HG02642 (cell line): Measurements from ENCODE around the gene QSOX1.
A peak's percentile ranks its signal among the peaks of the same experiment; 100 is the strongest.

Experiments used
- ATAC-seq: cut with Tn5 transposase; IDR thresholded peaks from one replicate; pipeline ENCODE4 v1.9.1; 2021; ENCODE audit warnings: mild to moderate bottlenecking; ENCODE audit not compliant: unreplicated experiment, poor library complexity

QSOX1 gene

DNA sequence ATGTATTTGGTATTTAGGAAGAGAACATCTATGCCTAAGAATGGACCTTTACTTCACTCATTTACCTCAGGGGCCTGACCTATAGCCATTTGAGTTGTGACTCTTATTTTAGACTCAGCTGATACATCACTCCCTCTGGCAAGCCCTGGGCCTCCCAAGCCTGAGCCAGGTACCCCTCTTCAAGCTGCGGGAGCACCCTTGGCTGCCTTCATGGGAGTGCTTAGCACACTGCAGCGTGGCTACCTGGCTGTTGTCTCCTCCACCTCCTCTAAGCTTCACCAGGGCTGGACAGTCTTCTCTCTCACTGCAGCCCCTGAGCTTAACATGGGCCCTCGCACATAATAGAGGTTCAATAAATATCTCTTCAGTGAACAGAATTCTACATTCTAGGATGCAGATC, 51.9 kb downstream of the QSOX1 start:
- ATAC-seq: no peak

- ATAC-seq: no peak
These were observed 53.6 kb downstream of the QSOX1 start for GRCh38 chr1:180208264-180208663.

GRCh38 chr1:180210008-180210620, 55.4 kb downstream of the QSOX1 start:
- ATAC-seq: no peak

GRCh38 chr1:180211156-180211859, 56.6 kb downstream of the QSOX1 start:
- no peak for ATAC-seq

DNA sequence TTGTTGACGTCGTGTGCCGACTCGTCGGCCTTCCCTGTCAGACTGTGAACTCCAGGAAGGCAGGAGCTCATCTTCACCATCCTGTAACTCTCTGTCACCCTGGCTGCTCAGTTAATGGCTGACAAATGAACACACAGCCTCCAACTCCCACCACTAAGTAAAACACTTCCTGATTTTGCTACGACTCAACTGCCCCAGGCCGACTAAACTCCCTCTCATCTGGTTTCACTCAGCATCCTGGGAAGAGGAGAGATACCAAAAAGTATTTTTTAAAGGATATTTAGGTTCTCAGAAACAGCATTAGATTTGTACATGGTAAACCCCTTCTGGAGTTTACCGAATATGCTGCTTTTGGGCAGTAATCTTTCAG, 57.2 kb downstream of the QSOX1 start:
- ATAC-seq: no peak

DNA sequence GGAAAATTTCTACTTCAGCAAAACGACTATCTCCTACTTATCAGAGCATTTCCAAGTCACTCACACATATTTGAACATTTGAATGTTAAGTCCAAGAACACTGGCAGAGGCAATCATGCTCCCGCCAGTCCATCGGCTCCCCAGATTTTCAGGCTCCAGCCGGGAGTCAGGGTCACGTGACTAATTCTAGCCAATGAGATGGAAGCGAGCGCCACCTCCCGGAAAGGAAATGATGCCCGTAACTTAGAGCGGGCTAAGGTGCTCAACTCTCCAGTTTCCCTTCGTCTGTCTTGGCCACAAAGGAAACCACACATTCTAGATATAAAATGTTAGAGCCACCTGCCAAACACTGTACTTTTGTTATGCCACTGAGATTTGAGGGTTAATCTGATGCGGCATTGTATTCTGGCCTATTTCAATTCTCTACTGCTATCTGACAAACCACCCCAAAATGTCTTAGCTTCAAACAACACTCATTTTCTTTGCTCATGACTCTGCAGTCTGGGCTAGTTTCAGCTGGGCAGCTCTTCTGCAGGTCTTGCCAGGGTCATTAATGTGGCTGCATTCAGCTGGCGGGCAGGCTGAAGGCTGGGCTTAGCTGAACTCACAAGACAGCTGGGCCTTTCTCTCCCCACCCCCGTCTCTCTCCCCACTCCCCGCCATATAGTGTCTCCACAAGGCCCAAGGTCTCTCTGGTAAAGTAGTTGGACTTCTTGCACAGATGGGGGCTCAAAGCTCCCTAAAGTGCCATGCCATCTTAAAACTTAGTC, 58.9 kb downstream of the QSOX1 start:
- peak; percentile 45 for ATAC-seq

- no peak for ATAC-seq
These were observed 61.4 kb downstream of the QSOX1 start for GRCh38 chr1:180215856-180216625.

GRCh38 chr1:180217006-180217405, 62.3 kb downstream of the QSOX1 start:
- no peak for ATAC-seq

GRCh38 chr1:180218806-180219765, 64.4 kb downstream of the QSOX1 start:
- ATAC-seq: no peak

- no peak for ATAC-seq
These were observed 65.1 kb downstream of the QSOX1 start for GRCh38 chr1:180219776-180220175.

GRCh38 chr1:180221462-180221861, 66.8 kb downstream of the QSOX1 start:
- ATAC-seq: no peak

DNA sequence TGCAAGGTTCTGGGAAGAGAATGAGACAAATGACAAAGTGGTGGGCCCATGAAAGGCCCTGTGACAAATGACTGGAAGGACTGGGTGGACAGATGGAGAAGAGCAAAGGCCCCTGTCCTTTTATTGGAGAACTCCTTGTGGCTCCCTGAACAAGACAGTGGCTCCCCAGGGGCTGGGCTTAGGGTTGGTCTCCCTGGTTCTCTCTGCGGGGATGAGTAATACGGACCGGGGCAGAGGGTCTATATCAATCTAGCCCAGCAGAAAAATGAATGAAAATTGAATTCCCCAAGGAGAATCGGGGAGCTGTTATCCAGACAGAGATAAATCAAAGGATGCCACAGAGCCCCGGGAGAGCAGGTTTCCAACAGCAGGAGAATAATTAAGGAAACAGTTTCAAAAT, 70.2 kb downstream of the QSOX1 start:
- ATAC-seq: no peak

GRCh38 chr1:180225403-180225802, 70.7 kb downstream of the QSOX1 start:
- no peak for ATAC-seq

GRCh38 chr1:180227861-180228647, 73.4 kb downstream of the QSOX1 start:
- ATAC-seq: no peak

- ATAC-seq: peak; percentile 13
These were observed 74.2 kb downstream of the QSOX1 start for GRCh38 chr1:180228648-180229482.

GRCh38 chr1:180229483-180230415, 75.1 kb downstream of the QSOX1 start, which contains the start of gene LHX4:
Gene LHX4 (plus strand): TSS chr1:180230264. CDS start chr1:180230530, 266 bp downstream.
- peak; percentile 39 for ATAC-seq

GRCh38 chr1:180230416-180230790, 75.7 kb downstream of the QSOX1 start:
- ATAC-seq: peak; percentile 8
